GM23338 (cell line): ENCODE data around the gene GIGYF2.

ENCODE experiments used
- CREB1 ChIP-seq: fragments of 250-450 bp; sonication (Bioruptor Pico); IDR thresholded peaks from 2 replicates; pipeline ENCODE4 v1.5.0; 2020; ENCODE audit warnings: low read depth, mild to moderate bottlenecking, moderate library complexity
- EZH2 ChIP-seq: fragments of 200-600 bp; sonication (generic); IDR thresholded peaks from one replicate; pipeline ENCODE4 v1.8.0; 2017; ENCODE audit warnings: antibody characterized with exemption, mild to moderate bottlenecking, low read depth; ENCODE audit not compliant: unreplicated experiment
- EZH2phosphoT487 ChIP-seq: fragments of 200-600 bp; sonication (generic); IDR thresholded peaks from one replicate; pipeline ENCODE4 v1.8.1; 2018; ENCODE audit warnings: antibody characterized with exemption; ENCODE audit not compliant: unreplicated experiment
- JUNB ChIP-seq: IDR thresholded peaks from one replicate; pipeline ENCODE4 v1.6.1; 2016; ENCODE audit warnings: antibody characterized with exemption; ENCODE audit not compliant: unreplicated experiment
- NANOG ChIP-seq: IDR thresholded peaks from 2 replicates; pipeline ENCODE4 v1.6.1; 2016; ENCODE audit warnings: antibody characterized with exemption, borderline replicate concordance
- POLR2AphosphoS5 ChIP-seq: IDR thresholded peaks from 2 replicates; pipeline ENCODE4 v1.6.1; 2016; ENCODE audit warnings: antibody characterized with exemption, low read depth
- REST ChIP-seq: IDR thresholded peaks from one replicate; pipeline ENCODE4 v1.6.1; 2018; ENCODE audit warnings: antibody characterized with exemption; ENCODE audit not compliant: unreplicated experiment
- STAT1 ChIP-seq: IDR thresholded peaks from one replicate; pipeline ENCODE4 v1.6.1; 2016; ENCODE audit warnings: antibody characterized with exemption; ENCODE audit not compliant: unreplicated experiment
- ZNF114 ChIP-seq: fragments of 250-450 bp; sonication (Bioruptor Pico); IDR thresholded peaks from 2 replicates; pipeline ENCODE4 v1.5.0; 2020; ENCODE audit warnings: mild to moderate bottlenecking, moderate library complexity
- ZNF331 ChIP-seq: fragments of 250-450 bp; sonication (Bioruptor Pico); IDR thresholded peaks from 2 replicates; pipeline ENCODE4 v1.5.0; 2020; ENCODE audit warnings: low read depth, mild to moderate bottlenecking, moderate library complexity
- ZNF462 ChIP-seq: fragments of 250-450 bp; sonication (Bioruptor Pico); IDR thresholded peaks from 2 replicates; pipeline ENCODE4 v1.5.0; 2020; ENCODE audit warnings: mild to moderate bottlenecking, moderate library complexity
- TF ChIP-seq, protein P1 (sequence below), 2 experiments: fragments of 200-600 bp in 1 of 2; sonication (generic) in 1 of 2; conservative IDR thresholded peaks; 2 replicates each; pipeline versions ENCODE4 v1.5.1 to v1.6.1; 2016 to 2017; ENCODE audit warnings: antibody characterized with exemption in 2 of 2, low read depth in 2 of 2, mild to moderate bottlenecking in 2 of 2, moderate library complexity in 1 of 2
- TF ChIP-seq, protein P2 (sequence below): IDR thresholded peaks from 2 replicates; pipeline ENCODE4 v1.6.1; 2016; ENCODE audit warnings: antibody characterized with exemption

- TF ChIP-seq, protein P1, sequence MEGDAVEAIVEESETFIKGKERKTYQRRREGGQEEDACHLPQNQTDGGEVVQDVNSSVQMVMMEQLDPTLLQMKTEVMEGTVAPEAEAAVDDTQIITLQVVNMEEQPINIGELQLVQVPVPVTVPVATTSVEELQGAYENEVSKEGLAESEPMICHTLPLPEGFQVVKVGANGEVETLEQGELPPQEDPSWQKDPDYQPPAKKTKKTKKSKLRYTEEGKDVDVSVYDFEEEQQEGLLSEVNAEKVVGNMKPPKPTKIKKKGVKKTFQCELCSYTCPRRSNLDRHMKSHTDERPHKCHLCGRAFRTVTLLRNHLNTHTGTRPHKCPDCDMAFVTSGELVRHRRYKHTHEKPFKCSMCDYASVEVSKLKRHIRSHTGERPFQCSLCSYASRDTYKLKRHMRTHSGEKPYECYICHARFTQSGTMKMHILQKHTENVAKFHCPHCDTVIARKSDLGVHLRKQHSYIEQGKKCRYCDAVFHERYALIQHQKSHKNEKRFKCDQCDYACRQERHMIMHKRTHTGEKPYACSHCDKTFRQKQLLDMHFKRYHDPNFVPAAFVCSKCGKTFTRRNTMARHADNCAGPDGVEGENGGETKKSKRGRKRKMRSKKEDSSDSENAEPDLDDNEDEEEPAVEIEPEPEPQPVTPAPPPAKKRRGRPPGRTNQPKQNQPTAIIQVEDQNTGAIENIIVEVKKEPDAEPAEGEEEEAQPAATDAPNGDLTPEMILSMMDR (conservative IDR thresholded peaks at IDR 0.05; ENCODE audit: low read depth in 2 of 2) = no peak
- TF ChIP-seq ZNF331 (CRISPR knock-in tag) (no peak), REST (no peak), POLR2AphosphoS5 (no peak), CREB1 (no peak), EZH2phosphoT487 (no peak), EZH2 (no peak), NANOG (no peak), JUNB (no peak), ZNF114 (no peak), STAT1 (no peak), ZNF462 (CRISPR knock-in tag) (no peak)
- TF ChIP-seq, protein P2, sequence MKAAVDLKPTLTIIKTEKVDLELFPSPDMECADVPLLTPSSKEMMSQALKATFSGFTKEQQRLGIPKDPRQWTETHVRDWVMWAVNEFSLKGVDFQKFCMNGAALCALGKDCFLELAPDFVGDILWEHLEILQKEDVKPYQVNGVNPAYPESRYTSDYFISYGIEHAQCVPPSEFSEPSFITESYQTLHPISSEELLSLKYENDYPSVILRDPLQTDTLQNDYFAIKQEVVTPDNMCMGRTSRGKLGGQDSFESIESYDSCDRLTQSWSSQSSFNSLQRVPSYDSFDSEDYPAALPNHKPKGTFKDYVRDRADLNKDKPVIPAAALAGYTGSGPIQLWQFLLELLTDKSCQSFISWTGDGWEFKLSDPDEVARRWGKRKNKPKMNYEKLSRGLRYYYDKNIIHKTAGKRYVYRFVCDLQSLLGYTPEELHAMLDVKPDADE = no peak
Measured at GRCh38 chr2:232687382-232688160, 9.6 kb upstream of the GIGYF2 start.
